MV-4-11 (cell line): Measurements from ENCODE around the gene ADAMTS5.
A peak's percentile ranks its signal among the peaks of the same experiment; 100 is the strongest.

ENCODE experiments used
- DNase-seq: peaks from one replicate; lab custom pipeline; 2025; lab: John Stamatoyannopoulos, UW

Gene ADAMTS5

DNA sequence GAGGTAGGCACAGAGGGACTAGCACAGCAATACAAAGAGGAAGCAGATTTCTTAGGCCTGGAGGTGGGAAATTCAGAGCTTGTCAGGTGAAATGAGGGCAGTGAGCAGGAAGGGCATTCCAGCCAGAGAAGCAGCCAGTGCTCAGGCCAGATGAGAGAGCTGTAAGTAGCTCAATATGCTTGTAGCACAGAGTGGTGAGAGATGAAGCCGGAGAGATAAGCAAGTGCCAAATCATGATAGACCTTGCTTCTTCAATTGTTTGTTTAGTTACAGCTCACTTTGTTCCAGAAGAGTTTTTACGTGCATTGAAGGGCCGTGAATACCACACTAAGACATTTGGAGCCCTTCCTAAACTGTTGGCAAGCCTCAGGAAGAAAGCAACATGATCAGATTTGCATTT lies 79.6 kb downstream of the ADAMTS5 start:
- no peak for DNase-seq

DNA sequence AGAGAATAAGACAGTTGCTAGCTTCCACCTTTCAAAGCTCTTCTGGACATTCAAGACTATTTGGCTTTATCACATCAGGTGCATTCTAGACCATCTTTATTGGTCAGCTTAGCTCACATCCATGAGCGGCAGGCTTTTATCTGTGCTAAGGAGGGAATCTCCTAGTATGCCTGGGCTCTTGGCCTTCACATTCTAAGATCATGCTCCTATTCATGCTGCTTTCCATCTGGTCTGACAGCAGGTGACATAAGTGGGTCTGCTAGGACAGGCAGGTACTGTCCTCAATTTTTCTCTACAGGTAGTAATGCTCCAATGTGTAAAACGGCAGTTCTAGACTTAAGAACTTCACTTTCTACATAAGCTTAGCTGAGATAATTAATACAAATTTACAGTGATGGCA lies 82.5 kb downstream of the ADAMTS5 start:
- DNase-seq = no peak

DNA sequence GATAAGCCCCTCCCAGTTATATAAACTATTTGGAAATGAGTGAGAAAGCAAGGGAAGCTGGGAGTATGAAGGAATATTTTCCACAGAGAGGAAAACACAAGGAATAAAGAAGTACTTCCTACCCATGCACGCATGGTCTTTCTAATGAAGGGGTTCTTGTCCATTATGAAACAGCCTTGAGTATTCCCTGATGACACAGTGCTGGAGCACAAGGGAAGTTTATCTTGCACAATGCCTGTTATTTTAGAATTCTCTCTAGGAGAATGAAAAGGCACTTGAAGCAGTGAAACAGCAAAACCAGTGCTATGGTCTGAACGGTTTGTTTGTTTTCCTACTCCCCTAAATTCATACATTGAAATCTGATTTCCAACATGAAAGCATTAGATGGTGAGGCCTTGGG lies 83.1 kb downstream of the ADAMTS5 start:
- no peak for DNase-seq

DNA sequence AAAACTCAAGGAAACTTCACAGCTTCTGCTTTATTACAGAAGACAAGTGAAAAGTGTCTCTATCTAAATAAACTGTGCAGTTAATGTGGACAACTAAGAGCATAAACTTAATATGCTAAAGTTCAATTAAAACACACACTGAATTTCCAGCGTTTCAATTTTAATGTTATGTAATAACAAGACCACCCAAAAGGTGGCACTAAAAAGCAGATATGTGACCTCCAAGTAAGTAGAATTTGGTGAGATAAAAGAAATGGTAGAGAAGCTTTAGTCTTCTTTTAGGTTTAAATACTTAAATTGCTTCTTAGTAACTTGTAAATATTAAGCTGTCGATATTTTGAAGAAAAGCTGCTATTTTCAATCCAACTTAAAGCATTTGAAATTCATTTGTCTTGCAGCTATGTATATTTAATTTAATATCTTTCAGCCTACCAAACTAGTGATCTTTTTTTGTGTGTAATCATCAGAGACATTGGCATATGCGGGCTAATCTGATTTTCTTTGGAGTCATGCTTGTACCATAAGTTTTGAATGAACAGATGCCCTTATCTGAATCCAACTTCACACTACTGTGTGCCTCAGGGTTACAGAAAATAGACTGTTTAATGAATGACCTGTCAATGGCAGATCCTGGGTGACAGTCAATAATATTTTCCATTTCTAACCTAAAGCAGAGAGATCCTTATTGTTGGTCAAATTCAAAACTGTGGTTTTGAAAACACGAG lies 85.2 kb downstream of the ADAMTS5 start:
- DNase-seq = peak; percentile 24

DNA sequence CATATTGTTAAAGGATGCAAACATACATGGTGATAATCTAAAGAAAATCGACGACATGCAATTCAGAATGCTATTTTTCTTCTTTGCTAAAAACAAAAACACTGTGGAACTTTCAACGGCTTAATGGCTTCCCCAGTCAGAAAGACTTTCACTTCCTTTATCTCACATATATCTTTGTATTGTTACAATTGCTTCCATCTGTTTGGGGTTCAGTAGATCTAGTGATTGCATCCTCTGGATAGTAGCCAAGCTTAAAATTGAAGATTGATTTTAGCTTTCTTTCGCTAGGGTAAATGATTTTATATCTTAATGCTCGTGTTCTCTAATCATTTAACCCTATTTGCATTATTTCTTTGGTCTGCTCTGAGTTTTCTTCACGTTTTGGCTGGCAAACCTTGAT lies 89.9 kb downstream of the ADAMTS5 start:
- DNase-seq = peak; percentile 81

DNA sequence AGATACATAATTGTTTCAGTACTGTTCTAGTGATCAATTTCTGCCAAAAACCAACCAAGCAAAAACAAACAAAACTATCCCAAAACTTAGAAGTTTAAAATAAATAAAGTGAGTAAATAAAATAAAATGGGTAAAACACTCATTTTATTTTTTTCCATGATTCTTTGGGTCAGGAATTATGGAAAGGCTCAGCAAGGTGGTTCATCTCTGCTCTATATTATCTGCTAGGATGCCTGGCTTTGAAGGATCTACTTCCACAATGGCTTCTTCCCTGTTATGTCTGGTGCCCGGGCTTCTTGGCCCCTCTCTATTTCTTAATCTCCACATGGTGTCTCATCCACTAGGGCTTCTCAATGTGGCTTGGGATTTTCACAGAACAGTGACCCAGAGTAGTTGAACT lies 92.5 kb downstream of the ADAMTS5 start:
- no peak for DNase-seq
